Tibial artery (tissue), 4 donors: ENCODE results near the gene PTH1R.

Source experiments
- DNase-seq, 2 donors: peaks; one replicate each; pipeline ENCODE4 v3.0.0-alpha.2; 2019
- H3K27ac ChIP-seq, 2 donors: fragments of 200-600 bp; sonication (generic) in 1 of 2; 1 replicate in 1 of 2; 2 replicates in 1 of 2; pipeline ENCODE4 v1.5.1; 2018 to 2019; ENCODE audit warnings: mild to moderate bottlenecking in 1 of 2
- H3K27me3 ChIP-seq, 2 donors: fragments of 200-600 bp; sonication (generic) in 1 of 2; one replicate each; pipeline versions ENCODE4 v1.5.1 to v1.6.0; 2016 to 2019
- H3K36me3 ChIP-seq, 3 donors: fragments of 200-600 bp; sonication (generic) in 2 of 3; one replicate each; pipeline ENCODE4 v1.5.1; 2016 to 2019; ENCODE audit warnings: mild to moderate bottlenecking in 2 of 3
- H3K4me1 ChIP-seq, 4 donors: fragments of 200-600 bp; sonication (generic) in 2 of 4; 1 replicate in 3 of 4; 2 replicates in 1 of 4; pipeline ENCODE4 v1.5.1; 2016 to 2019
- H3K4me3 ChIP-seq, 2 donors: fragments of 200-600 bp; sonication (generic) in 1 of 2; 1 replicate in 1 of 2; 2 replicates in 1 of 2; pipeline ENCODE4 v1.5.1; 2018 to 2019; ENCODE audit warnings: mild to moderate bottlenecking in 2 of 2
- H3K9me3 ChIP-seq, 3 donors: fragments of 200-600 bp; sonication (generic) in 1 of 3; one replicate each; pipeline ENCODE4 v1.5.1; 2016 to 2019
- CTCF ChIP-seq, 2 experiments: fragments of 200-600 bp in 1 of 2; fragments of 450-650 bp in 1 of 2; IDR thresholded peaks; one replicate each; pipeline ENCODE4 v1.5.1; 2017 to 2019; ENCODE audit warnings: antibody characterized with exemption in 2 of 2, mild to moderate bottlenecking in 1 of 2, moderate library complexity in 1 of 2
- intact Hi-C: fragments of 100-400 bp; cut with DNase I; formaldehyde crosslinking; loops from one replicate; pipeline ENCODE4 v1.15.0; 2023; ENCODE audit warnings: low total_unique reads

The PTH1R gene

DNA sequence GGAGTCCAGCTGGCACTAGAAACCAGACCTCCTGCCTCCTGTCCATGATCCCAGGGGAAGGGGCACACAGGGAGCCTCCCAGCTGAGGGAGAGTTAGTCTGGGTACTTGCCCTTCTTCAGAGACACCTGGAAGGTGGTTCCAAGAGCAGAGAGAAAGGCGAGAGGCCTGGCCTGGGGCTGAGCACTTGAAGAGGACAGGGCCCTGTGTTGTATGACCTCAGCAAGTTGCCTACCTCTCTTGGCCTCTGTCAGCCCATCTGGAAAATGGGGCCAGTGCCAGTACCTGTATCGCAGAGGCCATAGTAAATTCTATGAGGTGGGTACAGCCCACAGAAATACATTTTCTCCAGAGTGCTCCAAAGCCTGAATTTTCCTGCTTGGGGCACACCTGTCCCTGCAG, 19.5 kb downstream of the PTH1R start:
- Histone ChIP-seq H3K4me3 (no peak overlapping the region), H3K27ac (no peak overlapping the region), H3K9me3 (no peaks in the 10 kb centered on the region), H3K36me3 (peaks cover 0 to 4% (median 0%) of the 10 kb centered on the region in 3 donors), H3K4me1 (peaks cover 0 to 49% (median 44%) of the 10 kb centered on the region in 4 donors), H3K27me3 (no peaks in the 10 kb centered on the region)
- peak in 1 of 2 donors; percentile 35 for DNase-seq
- TF ChIP-seq CTCF (IDR thresholded peaks at IDR 0.05): no peak
- intact Hi-C loops: no loop called here

DNA sequence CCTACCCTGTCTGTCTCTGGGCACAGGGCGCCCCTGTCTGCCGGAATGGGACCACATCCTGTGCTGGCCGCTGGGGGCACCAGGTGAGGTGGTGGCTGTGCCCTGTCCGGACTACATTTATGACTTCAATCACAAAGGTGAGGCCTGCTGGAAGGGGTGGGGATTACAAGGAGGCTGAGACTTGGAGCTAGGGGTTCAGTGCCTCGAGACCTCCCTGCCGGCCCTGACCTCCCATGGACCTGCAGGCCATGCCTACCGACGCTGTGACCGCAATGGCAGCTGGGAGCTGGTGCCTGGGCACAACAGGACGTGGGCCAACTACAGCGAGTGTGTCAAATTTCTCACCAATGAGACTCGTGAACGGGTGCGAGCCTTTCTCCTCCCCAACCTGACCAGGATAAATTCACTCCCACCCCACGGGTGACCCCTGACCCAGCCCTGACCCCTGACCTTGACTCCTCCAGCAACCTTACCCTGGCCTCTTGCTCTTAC, 20.4 kb downstream of the PTH1R start:
- Histone ChIP-seq H3K4me1 (peaks cover 0 to 41% (median 38%) of the 10 kb centered on the region in 4 donors), H3K4me3 (no peak overlapping the region), H3K27me3 (no peaks in the 10 kb centered on the region), H3K36me3 (peaks cover 0 to 4% (median 0%) of the 10 kb centered on the region in 3 donors), H3K27ac (no peak overlapping the region), H3K9me3 (no peaks in the 10 kb centered on the region)
- DNase-seq: no peak
- intact Hi-C loops: no loop called here
- TF ChIP-seq CTCF (IDR thresholded peaks at IDR 0.05): no peak

DNA sequence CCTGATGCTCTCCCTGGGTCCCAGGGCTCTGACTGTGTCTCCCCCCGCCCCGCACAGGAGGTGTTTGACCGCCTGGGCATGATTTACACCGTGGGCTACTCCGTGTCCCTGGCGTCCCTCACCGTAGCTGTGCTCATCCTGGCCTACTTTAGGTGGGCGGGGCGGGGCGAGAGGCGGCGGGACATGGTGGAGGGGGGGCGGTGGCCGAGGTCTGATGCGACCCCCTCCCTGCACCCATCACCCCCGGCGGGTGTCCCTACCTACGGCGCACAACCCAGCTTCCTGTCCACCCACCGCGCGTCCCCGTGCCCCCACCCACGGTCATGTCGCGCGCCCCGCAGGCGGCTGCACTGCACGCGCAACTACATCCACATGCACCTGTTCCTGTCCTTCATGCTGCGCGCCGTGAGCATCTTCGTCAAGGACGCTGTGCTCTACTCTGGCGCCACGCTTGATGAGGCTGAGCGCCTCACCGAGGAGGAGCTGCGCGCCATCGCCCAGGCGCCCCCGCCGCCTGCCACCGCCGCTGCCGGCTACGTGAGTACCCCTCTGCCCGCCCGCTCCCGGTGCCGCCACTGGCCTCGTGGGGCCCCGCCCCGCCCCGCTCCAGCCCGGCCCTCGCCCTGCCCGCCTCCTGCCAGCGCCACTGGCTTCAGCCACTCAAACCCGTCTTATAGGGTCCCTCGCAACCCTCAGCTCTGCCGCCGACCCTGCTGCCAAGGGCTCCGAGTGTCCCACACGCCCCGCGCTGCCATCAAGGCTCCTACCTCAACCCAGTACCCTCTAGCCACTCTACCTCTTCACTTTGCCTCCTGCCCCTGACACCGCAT, 21.0 kb downstream of the PTH1R start:
- Histone ChIP-seq H3K27ac (peak overlapping the region; percentile 39 to 68), H3K27me3 (no peaks in the 10 kb centered on the region), H3K36me3 (peaks cover 0 to 4% (median 0%) of the 10 kb centered on the region in 3 donors), H3K4me3 (peak overlapping the region; percentile 18 to 44), H3K4me1 (peaks cover 0 to 36% (median 32%) of the 10 kb centered on the region in 4 donors), H3K9me3 (no peaks in the 10 kb centered on the region)
- no peak for TF ChIP-seq CTCF (IDR thresholded peaks at IDR 0.05)
- intact Hi-C loops: no loop called here
- DNase-seq: peak in 1 of 2 donors; percentile 72

DNA sequence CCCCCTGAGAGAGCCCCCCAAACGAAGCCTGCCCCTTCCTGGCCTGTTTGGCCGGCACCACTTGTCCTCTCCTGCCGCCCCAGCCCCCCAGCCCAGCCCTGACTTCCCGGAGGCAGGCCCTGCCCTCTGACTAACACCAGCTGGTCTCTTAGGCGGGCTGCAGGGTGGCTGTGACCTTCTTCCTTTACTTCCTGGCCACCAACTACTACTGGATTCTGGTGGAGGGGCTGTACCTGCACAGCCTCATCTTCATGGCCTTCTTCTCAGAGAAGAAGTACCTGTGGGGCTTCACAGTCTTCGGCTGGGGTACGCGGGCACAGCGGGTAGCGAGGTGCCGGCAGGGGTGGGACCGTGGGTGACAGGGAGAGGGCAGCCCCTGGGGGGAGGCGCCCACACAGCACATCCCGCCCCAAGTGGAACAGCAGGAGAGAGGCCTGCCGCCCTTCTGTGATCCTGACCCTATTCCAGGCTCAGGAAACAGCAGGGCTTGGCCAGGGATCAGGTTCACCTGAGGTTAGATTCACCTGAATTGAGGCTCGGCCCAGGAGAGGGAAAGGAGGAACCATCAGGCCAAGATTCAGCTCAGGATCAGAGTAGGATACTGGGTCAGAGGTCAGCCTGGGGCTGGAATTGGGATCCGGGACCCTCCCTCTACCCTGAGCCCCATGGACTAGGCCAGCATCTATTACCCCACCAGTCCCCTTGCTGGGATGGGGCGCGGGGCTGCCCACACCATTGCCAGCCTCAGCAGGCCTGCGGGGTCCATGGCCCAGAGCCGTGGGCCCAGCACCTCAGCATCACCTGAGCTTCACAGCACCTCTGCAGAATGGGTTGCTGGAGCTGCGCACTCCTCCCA, 21.9 kb downstream of the PTH1R start:
- Histone ChIP-seq H3K27ac (peak overlapping the region; percentile 39 to 68), H3K36me3 (peaks cover 0 to 4% (median 0%) of the 10 kb centered on the region in 3 donors), H3K27me3 (no peaks in the 10 kb centered on the region), H3K4me1 (peaks cover 0 to 32% (median 27%) of the 10 kb centered on the region in 4 donors), H3K4me3 (peak overlapping the region; percentile 18 to 44), H3K9me3 (no peaks in the 10 kb centered on the region)
- intact Hi-C loops: no loop called here
- no peak for TF ChIP-seq CTCF (IDR thresholded peaks at IDR 0.05)
- peak in 1 of 2 donors; percentile 74 for DNase-seq

GRCh38 chr3:46900007-46900292, 22.4 kb downstream of the PTH1R start:
- Histone ChIP-seq H3K27ac (peak overlapping the region; percentile 14 to 39), H3K27me3 (no peaks in the 10 kb centered on the region), H3K36me3 (peaks cover 0 to 4% (median 0%) of the 10 kb centered on the region in 3 donors), H3K4me3 (no peak overlapping the region), H3K4me1 (peaks cover 0 to 31% (median 27%) of the 10 kb centered on the region in 4 donors), H3K9me3 (no peaks in the 10 kb centered on the region)
- intact Hi-C loops: no loop called here
- TF ChIP-seq CTCF (IDR thresholded peaks at IDR 0.05): no peak
- peak in 1 of 2 donors; percentile 79 for DNase-seq
